PC-9 (cell line): Measurements from ENCODE around the gene ANO4.

ENCODE experiments used
- CTCF ChIP-seq: fragments of 200-600 bp; sonication (generic); conservative IDR thresholded peaks from 2 replicates; pipeline ENCODE4 v1.6.1; 2017; ENCODE audit warnings: mixed run types, antibody characterized with exemption, mild to moderate bottlenecking, moderate library complexity
- EZH2 ChIP-seq: fragments of 200-600 bp; sonication (generic); IDR thresholded peaks from 2 replicates; pipeline ENCODE4 v1.8.0; 2017; ENCODE audit warnings: antibody characterized with exemption, low read depth

- TF ChIP-seq EZH2 (no peak), CTCF (no peak)
These were observed 5.2 kb downstream of the ANO4 start for GRCh38 chr12:100799770-100800169.
